H1 (cell line): ENCODE data around the gene NRM. TPM values are rescaled to one million over a fixed set of nuclear protein-coding genes. Genes with fewer than 3 reads are reported as not detected.

Source experiments
- CBX8 ChIP-seq: fragments of 300-800, 300-1000 bp; sonication (generic); IDR thresholded peaks from 2 replicates; pipeline ENCODE4 v1.7.1; 2016; ENCODE audit warnings: low read depth, low read length, borderline replicate concordance
- CHD7 ChIP-seq: fragments of 300-600 bp; sonication (generic); IDR thresholded peaks from 2 replicates; pipeline ENCODE4 v1.7.1; 2012; ENCODE audit warnings: low read length, moderate library complexity, mild to moderate bottlenecking, inconsistent platforms; ENCODE audit not compliant: insufficient replicate concordance
- CTBP2 ChIP-seq: IDR thresholded peaks from 2 replicates; pipeline ENCODE4 v1.7.0; 2011; ENCODE audit warnings: borderline replicate concordance, mild to moderate bottlenecking, moderate library complexity, mixed read lengths, low read length; ENCODE audit not compliant: insufficient read depth, insufficient read length
- EP300 ChIP-seq, 2 experiments: IDR thresholded peaks; 1 replicate in 1 of 2; 2 replicates in 1 of 2; pipeline ENCODE4 v1.6.1; 2011 to 2012; ENCODE audit warnings: low read depth in 2 of 2, low read length in 2 of 2, mild to moderate bottlenecking in 2 of 2, borderline replicate concordance in 1 of 2, inconsistent platforms in 1 of 2, moderate library complexity in 1 of 2
- PHF8 ChIP-seq: fragments of 200-600 bp; sonication (generic); conservative IDR thresholded peaks from 2 replicates; pipeline ENCODE4 v1.7.1; 2012; ENCODE audit warnings: low read depth, mild to moderate bottlenecking, inconsistent platforms, low read length, moderate library complexity
- RFX5 ChIP-seq: IDR thresholded peaks from 2 replicates; pipeline ENCODE4 v1.6.1; 2011; ENCODE audit warnings: low read depth, low read length, improper control_type of control experiment, borderline replicate concordance
- SUZ12 ChIP-seq: fragments of 200-600 bp; sonication (generic); IDR thresholded peaks from 2 replicates; pipeline ENCODE4 v1.6.1; 2012; ENCODE audit warnings: mild to moderate bottlenecking, inconsistent platforms, low read length, moderate library complexity, mixed read lengths
- ZNF274 ChIP-seq: IDR thresholded peaks from 2 replicates; pipeline ENCODE4 v1.7.0; 2012; ENCODE audit warnings: low read length, borderline replicate concordance; ENCODE audit errors: extremely low read depth
- polyA plus RNA-seq, 7 experiments: library from polyadenylated mRNA; depleted of rRNA in 3 of 7; stranded (reverse) in 5 of 7; unstranded in 2 of 7; fragments of >200 nt in 5 of 7; fragments of 200-250 nt in 2 of 7; gene quantifications; 1 replicate in 5 of 7; 2 replicates in 1 of 7; 4 replicates in 1 of 7; pipeline versions ENCODE4 v1.2.1 to v1.2.3, GENCODE V29; 2011 to 2013; ENCODE audit warnings: missing spikeins in 2 of 7, mixed read lengths in 2 of 7
- total RNA-seq: library from RNA; stranded (reverse); fragmentation: NEBNext Ultra II Directional; extraction: Animal tissue kit (Norgen Biotek cat#: 25700); gene quantifications from 2 replicates; pipeline ENCODE4 v1.2.1, GENCODE V29; 2021

NRM gene
- total and polyA plus RNA-seq, 2 of the 8 experiments (the other 6 are each of a cell fraction or from before 2014, with no cell fraction given): 27.3 to 50.4 TPM

GRCh38 chr6:30686908-30687658, 3.7 kb downstream of the NRM start (continued):
- TF ChIP-seq CHD7 (no peak), SUZ12 (no peak), PHF8 (0 out of 2 replicates have a peak, but pooled peaks have one; percentile 41), EP300 (IDR thresholded peaks at IDR 0.05; ENCODE audit: borderline replicate concordance in 1 of 2, low read depth in 2 of 2, low read length in 2 of 2) (peak in 1 of 2 experiments; percentile 94; a peak in 1 of 3 replicates), ZNF274 (no peak), CTBP2 (peak; percentile 83), RFX5 (no peak), CBX8 (no peak)
